Muscle of back (tissue), 11 donors: ENCODE data around the gene SORCS2. TPM values are rescaled to one million over a fixed set of nuclear protein-coding genes. Genes with fewer than 3 reads are reported as not detected.
"Not testable (repeated sequence)": the region's sequence is repeated elsewhere in the genome, so short reads cannot be mapped to it uniquely, and the experiment has no call there.

Source experiments
- DNase-seq, 3 donors: peaks; one replicate each; pipeline versions ENCODE4 v3.0.0 to v3.0.0-alpha.2; 2013
- polyA plus RNA-seq, 10 donors: library from polyadenylated mRNA; unstranded; fragments of 120-200 nt; gene quantifications; one replicate each; pipeline ENCODE4 v1.2.1, GENCODE V29; 2013; ENCODE audit not compliant: insufficient read length in 10 of 10

SORCS2 gene
- polyA plus RNA-seq, 10 donors: 6.5 to 21.0 (median 10.8) TPM

GRCh38 chr4:7575426-7575825 is 383.1 kb downstream of the SORCS2 start:
- DNase-seq: no peak

GRCh38 chr4:7577361-7578039 is 385.2 kb downstream of the SORCS2 start:
- not testable (repeated sequence) for DNase-seq

GRCh38 chr4:7581477-7581876 is 389.1 kb downstream of the SORCS2 start:
- peak; percentile 29 to 80 (median 59) for DNase-seq

- DNase-seq: no peak
Measured at GRCh38 chr4:7582313-7583097, 390.2 kb downstream of the SORCS2 start.

GRCh38 chr4:7584098-7584497 is 391.8 kb downstream of the SORCS2 start:
- peak in 2 of 3 donors; percentile 30 to 53 for DNase-seq

- DNase-seq: no peak
Measured at GRCh38 chr4:7584606-7585159, 392.3 kb downstream of the SORCS2 start.

- no peak for DNase-seq
Measured at GRCh38 chr4:7585768-7586167, 393.4 kb downstream of the SORCS2 start.

GRCh38 chr4:7587433-7588405 is 395.4 kb downstream of the SORCS2 start:
- DNase-seq: no peak

GRCh38 chr4:7590189-7590588 is 397.9 kb downstream of the SORCS2 start:
- no peak for DNase-seq

GRCh38 chr4:7590899-7591298 is 398.6 kb downstream of the SORCS2 start:
- DNase-seq: no peak

GRCh38 chr4:7591409-7592053 is 399.2 kb downstream of the SORCS2 start:
- DNase-seq: no peak

- DNase-seq: no peak
Measured at GRCh38 chr4:7593646-7594412, 401.5 kb downstream of the SORCS2 start.

- no peak for DNase-seq
Measured at GRCh38 chr4:7595934-7596461, 403.7 kb downstream of the SORCS2 start.

GRCh38 chr4:7596918-7597606 is 404.7 kb downstream of the SORCS2 start:
- DNase-seq: no peak

GRCh38 chr4:7598939-7599790 is 406.8 kb downstream of the SORCS2 start:
- no peak for DNase-seq

- DNase-seq: no peak
Measured at GRCh38 chr4:7600247-7600646, 407.9 kb downstream of the SORCS2 start.

GRCh38 chr4:7602166-7602565 is 409.8 kb downstream of the SORCS2 start:
- DNase-seq: not testable (repeated sequence)

GRCh38 chr4:7607156-7607910 is 415.0 kb downstream of the SORCS2 start:
- DNase-seq: peak; percentile 34 to 62 (median 39)
